Hepatocyte (in vitro differentiated cells): Measurements from ENCODE around the gene CERK. TPM values are rescaled to one million over a fixed set of nuclear protein-coding genes. Genes with fewer than 3 reads are reported as not detected.

Experiments used
- DNase-seq: peaks from one replicate; pipeline ENCODE4 v3.0.0-alpha.2; 2016; ENCODE audit warnings: low spot score
- H2AFZ ChIP-seq: fragments of 200-600 bp; sonication (generic); 2 replicates; pipeline ENCODE4 v1.6.0; 2016; ENCODE audit warnings: antibody characterized with exemption, mild to moderate bottlenecking
- H3K27ac ChIP-seq: fragments of 200-600 bp; sonication (generic); 2 replicates; pipeline ENCODE4 v1.5.1; 2016; ENCODE audit warnings: mild to moderate bottlenecking
- H3K27me3 ChIP-seq: fragments of 200-600 bp; sonication (generic); 2 replicates; pipeline ENCODE4 v1.6.1; 2016
- H3K36me3 ChIP-seq: fragments of 200-600 bp; sonication (generic); replicated peaks from 2 replicates; pipeline ENCODE4 v1.5.1; 2016; ENCODE audit warnings: low read depth; ENCODE audit not compliant: insufficient read depth
- H3K4me1 ChIP-seq: fragments of 200-600 bp; sonication (generic); 2 replicates; pipeline ENCODE4 v1.5.1; 2016; ENCODE audit warnings: mild to moderate bottlenecking, moderate library complexity; ENCODE audit not compliant: insufficient read depth
- H3K4me2 ChIP-seq: fragments of 200-600 bp; sonication (generic); 2 replicates; pipeline ENCODE4 v1.6.0; 2016
- H3K4me3 ChIP-seq: fragments of 200-600 bp; sonication (generic); 2 replicates; pipeline ENCODE4 v1.5.1; 2016; ENCODE audit warnings: mild to moderate bottlenecking
- H3K79me2 ChIP-seq: fragments of 200-600 bp; sonication (generic); 2 replicates; pipeline ENCODE4 v1.6.0; 2017; ENCODE audit warnings: mild to moderate bottlenecking
- H3K9me2 ChIP-seq: fragments of 200-600 bp; sonication (generic); replicated peaks from 2 replicates; pipeline ENCODE4 v1.6.0; 2017; ENCODE audit warnings: mild to moderate bottlenecking; ENCODE audit not compliant: insufficient read depth
- H3K9me3 ChIP-seq: fragments of 200-600 bp; sonication (generic); 2 replicates; pipeline ENCODE4 v1.5.1; 2016; ENCODE audit warnings: low read depth, mild to moderate bottlenecking
- H4K20me1 ChIP-seq: fragments of 200-600 bp; sonication (generic); 2 replicates; pipeline ENCODE4 v1.6.0; 2016; ENCODE audit warnings: mild to moderate bottlenecking; ENCODE audit not compliant: insufficient read depth, poor library complexity, severe bottlenecking
- CTCF ChIP-seq: fragments of 200-600 bp; sonication (generic); IDR thresholded peaks from 2 replicates; pipeline ENCODE4 v1.5.1; 2016; ENCODE audit warnings: antibody characterized with exemption, mild to moderate bottlenecking; ENCODE audit not compliant: poor library complexity
- EZH2 ChIP-seq: fragments of 200-600 bp; sonication (generic); IDR thresholded peaks from 2 replicates; pipeline ENCODE4 v1.6.1; 2016; ENCODE audit warnings: antibody characterized with exemption, mild to moderate bottlenecking, borderline replicate concordance
- EZH2phosphoT487 ChIP-seq: fragments of 200-600 bp; sonication (generic); IDR thresholded peaks from one replicate; pipeline ENCODE4 v1.6.1; 2018; ENCODE audit warnings: antibody characterized with exemption, mild to moderate bottlenecking, low read depth, moderate library complexity; ENCODE audit not compliant: unreplicated experiment, severe bottlenecking
- WGBS: methylation state at CpG from one replicate; pipeline ENCODE4 v1.1.6; 2016; ENCODE audit warnings: low lambda C conversion rate; ENCODE audit errors: missing lambda C conversion rate; 5-methylcytosine and 5-hydroxymethylcytosine counted together
- polyA plus RNA-seq: library from polyadenylated mRNA; unstranded; fragments of >200 nt; fragmentation: Nextera tagmentation; extraction: Ambion mirVana; gene quantifications from 2 replicates; pipeline ENCODE4 v1.2.1, GENCODE V29; 2016
- total RNA-seq: library from RNA; depleted of rRNA; stranded (reverse); fragments of >200 nt; gene quantifications from 2 replicates; pipeline ENCODE4 v1.2.3, GENCODE V29; 2014

Gene CERK
- total and polyA plus RNA-seq, 2 experiments from 2014 or later: 38.6 to 59.0 TPM

GRCh38 chr22:46657655-46657953 lies 80.4 kb downstream of the CERK start:
- H3K4me3 ChIP-seq: no peak overlapping the region
- peaks cover 35% of the 10 kb centered on the region for H3K79me2 ChIP-seq
- no peak overlapping the region for H2AFZ ChIP-seq
- H3K27me3 ChIP-seq: no peaks in the 10 kb centered on the region
- no peaks in the 10 kb centered on the region for H3K9me2 ChIP-seq
- peaks cover 3% of the 10 kb centered on the region for H4K20me1 ChIP-seq
- WGBS: 97% methylated on average over 10 of the region's 10 CpGs
- no peak overlapping the region for H3K4me2 ChIP-seq
- no peak for DNase-seq
- H3K4me1 ChIP-seq: peaks cover 22% of the 10 kb centered on the region
- TF ChIP-seq CTCF (no peak), EZH2 (no peak), EZH2phosphoT487 (no peak)
- H3K36me3 ChIP-seq: no peaks in the 10 kb centered on the region
- H3K27ac ChIP-seq: no peak overlapping the region
- no peaks in the 10 kb centered on the region for H3K9me3 ChIP-seq

GRCh38 chr22:46656856-46657654 lies 81.0 kb downstream of the CERK start:
- no peak overlapping the region for H3K27ac ChIP-seq
- H3K4me3 ChIP-seq: no peak overlapping the region
- H3K9me3 ChIP-seq: no peaks in the 10 kb centered on the region
- H3K79me2 ChIP-seq: peaks cover 35% of the 10 kb centered on the region
- H2AFZ ChIP-seq: no peak overlapping the region
- peaks cover 25% of the 10 kb centered on the region for H3K4me1 ChIP-seq
- TF ChIP-seq CTCF: no peak
- TF ChIP-seq EZH2: no peak
- no peak for TF ChIP-seq EZH2phosphoT487
- H3K4me2 ChIP-seq: no peak overlapping the region
- 96% methylated on average over 15 of the region's 15 CpGs for WGBS
- DNase-seq: no peak
- H3K36me3 ChIP-seq: no peaks in the 10 kb centered on the region
- H4K20me1 ChIP-seq: peaks cover 3% of the 10 kb centered on the region
- H3K27me3 ChIP-seq: no peaks in the 10 kb centered on the region
- no peaks in the 10 kb centered on the region for H3K9me2 ChIP-seq

DNA sequence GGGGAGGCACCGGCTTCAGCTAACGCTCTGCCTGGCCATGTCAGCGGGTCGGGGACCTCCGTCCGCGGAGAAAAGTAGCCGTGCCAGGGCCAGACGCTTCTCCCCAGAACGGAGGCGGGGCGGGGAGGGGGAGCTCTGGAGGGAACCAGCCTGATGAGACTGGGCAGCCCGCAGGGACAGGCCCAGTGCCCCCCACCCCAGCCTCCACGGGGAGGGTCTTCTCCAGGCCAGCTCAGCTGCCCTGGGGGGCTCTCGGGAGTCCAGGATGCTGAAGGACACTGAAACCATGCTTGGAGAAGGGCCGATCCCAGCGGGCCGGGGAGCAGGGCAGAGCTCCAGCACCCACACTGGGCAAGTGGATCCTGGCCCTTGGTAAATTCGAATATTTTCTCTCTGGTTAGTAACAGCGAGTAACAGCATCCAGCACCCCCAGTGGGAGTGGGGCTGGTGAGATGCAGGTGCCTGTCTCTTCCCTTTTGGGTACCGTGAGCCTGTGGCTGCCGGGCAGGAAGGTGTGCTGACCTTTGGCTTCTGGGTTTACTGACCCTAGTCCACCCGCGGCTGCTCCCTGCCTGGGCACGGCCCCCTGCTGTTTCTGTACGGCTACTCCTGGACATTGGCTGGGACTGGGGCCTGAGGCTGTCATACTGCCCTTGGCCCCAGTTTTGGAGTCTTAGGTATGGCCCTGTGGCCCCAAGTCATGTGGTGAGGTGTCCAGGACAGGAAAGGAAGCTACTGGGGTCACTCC lies 82.0 kb downstream of the CERK start:
- H3K4me1 ChIP-seq: peaks cover 25% of the 10 kb centered on the region
- WGBS: 94% methylated on average over 26 of the region's 26 CpGs

More for the DNA sequence above, 82.0 kb downstream of the CERK start:
- no peak for DNase-seq
- Histone ChIP-seq H3K4me2 (no peak overlapping the region), H3K27ac (no peak overlapping the region), H3K79me2 (peaks cover 35% of the 10 kb centered on the region), H3K36me3 (no peaks in the 10 kb centered on the region), H4K20me1 (peaks cover 3% of the 10 kb centered on the region), H3K9me2 (no peaks in the 10 kb centered on the region), H2AFZ (no peak overlapping the region), H3K9me3 (no peaks in the 10 kb centered on the region), H3K27me3 (no peaks in the 10 kb centered on the region), H3K4me3 (no peak overlapping the region)
- TF ChIP-seq EZH2phosphoT487 (no peak), EZH2 (no peak), CTCF (no peak)
